Body of pancreas (tissue), 4 donors: ENCODE measurements around the gene TENT5C. TPM values are rescaled to one million over a fixed set of nuclear protein-coding genes. Genes with fewer than 3 reads are reported as not detected.

ENCODE experiments used
- ATAC-seq: fragments of 150-250 bp; one replicate; pipeline ENCODE4 v1.9.1; 2016
- DNase-seq, 4 donors: peaks; one replicate each; pipeline ENCODE4 v3.0.0-alpha.2; 2019
- H3K27ac ChIP-seq, 4 donors: fragments of 200-600 bp; sonication (generic); 1 replicate in 3 of 4; 2 replicates in 1 of 4; pipeline versions ENCODE4 v1.5.1 to v1.6.1; 2016 to 2019; ENCODE audit warnings: mild to moderate bottlenecking in 1 of 4, mixed read lengths in 1 of 4, moderate library complexity in 1 of 4
- H3K27me3 ChIP-seq, 2 donors: fragments of 200-600 bp; sonication (generic); one replicate each; pipeline ENCODE4 v1.6.0; 2016; ENCODE audit warnings: mild to moderate bottlenecking in 1 of 2
- H3K36me3 ChIP-seq, 2 donors: fragments of 200-600 bp; sonication (generic); replicated peaks in 1 of 2; 2 replicates each; pipeline ENCODE4 v1.5.1; 2016; ENCODE audit warnings: low read depth in 2 of 2; ENCODE audit not compliant: insufficient read depth in 1 of 2
- H3K4me1 ChIP-seq: fragments of 200-600 bp; sonication (generic); one replicate; pipeline ENCODE4 v1.6.0; 2016
- H3K4me3 ChIP-seq, 2 donors: fragments of 200-600 bp; sonication (generic); 1 replicate in 1 of 2; 2 replicates in 1 of 2; pipeline ENCODE4 v1.5.1; 2016 to 2019
- H3K9me3 ChIP-seq, 3 donors: fragments of 200-600 bp; sonication (generic); 1 replicate in 2 of 3; 2 replicates in 1 of 3; pipeline ENCODE4 v1.5.1; 2016
- CTCF ChIP-seq, 7 experiments: fragments of 450-650 bp in 4 of 7; fragments of 200-600 bp in 3 of 7; sonication (generic) in 3 of 7; IDR thresholded peaks; one replicate each; pipeline ENCODE4 v1.5.1; 2016 to 2019; ENCODE audit warnings: antibody characterized with exemption in 7 of 7
- POLR2A ChIP-seq, 3 donors: fragments of 450-650 bp; IDR thresholded peaks; one replicate each; pipeline ENCODE4 v1.6.1; 2016; ENCODE audit warnings: antibody characterized with exemption in 3 of 3, mild to moderate bottlenecking in 2 of 3
- WGBS, 2 donors: methylation state at CpG; one replicate each; pipeline ENCODE4 v1.1.5; 2017; 5-methylcytosine and 5-hydroxymethylcytosine counted together
- intact Hi-C: fragments of 100-400 bp; cut with DNase I; formaldehyde crosslinking; loops from one replicate; pipeline ENCODE4 v1.15.1; 2023
- total RNA-seq, 2 donors: library from RNA; depleted of rRNA; stranded (reverse); fragments of >200 nt; gene quantifications; one replicate each; pipeline ENCODE4 v1.1.0, GENCODE V29; 2016

TENT5C gene
- total RNA-seq, 2 donors from 2014 or later, result 30.0 to 39.7 TPM

GRCh38 chr1:117665556-117666270, 59.9 kb downstream of the TENT5C start:
- ATAC-seq, result no peak
- H3K27me3 ChIP-seq, result no peaks in the 10 kb centered on the region
- no peak overlapping the region for H3K4me3 ChIP-seq
- H3K27ac ChIP-seq, result no peak overlapping the region
- no peak for DNase-seq
- intact Hi-C loops, result loop anchor here (10.0 kb wide), 1 partner anchor 121 kb away; no protein-coding TSS in a partner anchor
- no peaks in the 10 kb centered on the region for H3K9me3 ChIP-seq
- no peaks in the 10 kb centered on the region for H3K4me1 ChIP-seq
- H3K36me3 ChIP-seq, result no peaks in the 10 kb centered on the region
- WGBS, 2 donors, result 84 to 91% methylated on average over 5 of the region's 5 CpGs
- TF ChIP-seq CTCF (IDR thresholded peaks at IDR 0.05), result no peak
- TF ChIP-seq POLR2A (IDR thresholded peaks at IDR 0.05), result no peak

GRCh38 chr1:117669572-117669971, 63.7 kb downstream of the TENT5C start:
- TF ChIP-seq CTCF (IDR thresholded peaks at IDR 0.05), result no peak
- TF ChIP-seq POLR2A (IDR thresholded peaks at IDR 0.05), result no peak
- H3K36me3 ChIP-seq, result no peaks in the 10 kb centered on the region
- no peak overlapping the region for H3K27ac ChIP-seq
- H3K4me1 ChIP-seq, result peaks cover 24% of the 10 kb centered on the region
- intact Hi-C loops, result loop anchor here (10.0 kb wide), 1 partner anchor 125 kb away; no protein-coding TSS in a partner anchor
- H3K27me3 ChIP-seq, result no peaks in the 10 kb centered on the region
- no peaks in the 10 kb centered on the region for H3K9me3 ChIP-seq
- no peak overlapping the region for H3K4me3 ChIP-seq
- no peak for ATAC-seq
- WGBS, 2 donors, result 47 to 74% methylated on average over 7 of the region's 7 CpGs
- no peak for DNase-seq

- no peak for TF ChIP-seq POLR2A (IDR thresholded peaks at IDR 0.05)
- no peak for TF ChIP-seq CTCF (IDR thresholded peaks at IDR 0.05)
- ATAC-seq (no peak), DNase-seq (no peak)
- Histone ChIP-seq H3K4me3 (no peak overlapping the region), H3K27me3 (no peaks in the 10 kb centered on the region), H3K27ac (no peak overlapping the region), H3K36me3 (no peaks in the 10 kb centered on the region), H3K9me3 (no peaks in the 10 kb centered on the region), H3K4me1 (peaks cover 40% of the 10 kb centered on the region)
- intact Hi-C loops, result no loop called here
- 90 to 96% methylated on average over 15 of the region's 15 CpGs for WGBS, 2 donors
These were observed 65.3 kb downstream of the TENT5C start for GRCh38 chr1:117670976-117671780.

GRCh38 chr1:117671781-117672501, 66.1 kb downstream of the TENT5C start:
- Histone ChIP-seq H3K4me3 (no peak overlapping the region), H3K9me3 (no peaks in the 10 kb centered on the region), H3K27me3 (no peaks in the 10 kb centered on the region), H3K27ac (no peak overlapping the region), H3K36me3 (no peaks in the 10 kb centered on the region), H3K4me1 (peaks cover 48% of the 10 kb centered on the region)
- TF ChIP-seq CTCF (IDR thresholded peaks at IDR 0.05), result peak in 3 of 7 experiments; percentile 30 to 61 (median 49)
- TF ChIP-seq POLR2A (IDR thresholded peaks at IDR 0.05), result no peak
- DNase-seq, result peak; percentile 54 to 78 (median 70)
- 52 to 59% methylated on average over 6 of the region's 6 CpGs for WGBS, 2 donors
- peak; percentile 55 for ATAC-seq
- intact Hi-C loops, result no loop called here
